Measurements from ENCODE around the gene EME1. TPM values are rescaled to one million over a fixed set of nuclear protein-coding genes. Genes with fewer than 3 reads are reported as not detected.
A peak's percentile ranks its signal among the peaks of the same experiment; 100 is the strongest.

The EME1 gene
- total and polyA plus RNA-seq, 2 of the 13 experiments (the other 11 are each of a cell fraction or from before 2014, with no cell fraction given), result 20.7 to 24.6 TPM

GRCh38 chr17:50345432-50346312 is 27.4 kb upstream of the EME1 start, which contains the start of gene XYLT2 (continued):
- no peak for TF ChIP-seq REST (IDR thresholded peaks at IDR 0.05; ENCODE audit: borderline replicate concordance in 1 of 2, low read depth in 1 of 2, low read length in 2 of 2)
- TF ChIP-seq ADNP (CRISPR knock-in tag; IDR thresholded peaks at IDR 0.05), result no peak
- TF ChIP-seq ZNF616 (CRISPR knock-in tag; IDR thresholded peaks at IDR 0.05; ENCODE audit: low read depth), result 0 out of 2 replicates have a peak, but pooled peaks have one; percentile 87
- 0 out of 2 replicates have a peak, but pooled peaks have one; percentile 55 for TF ChIP-seq ZNF788 (CRISPR knock-in tag; IDR thresholded peaks at IDR 0.05; ENCODE audit: borderline replicate concordance)
- no peak for TF ChIP-seq RCOR2 (CRISPR knock-in tag; IDR thresholded peaks at IDR 0.05)
- TF ChIP-seq ZBTB7B (CRISPR knock-in tag; IDR thresholded peaks at IDR 0.05), result peak; percentile 39; the same call in 1 of the 2 replicates
- 0 out of 2 replicates have a peak, but pooled peaks have one; percentile 82 for TF ChIP-seq PREB (CRISPR knock-in tag; IDR thresholded peaks at IDR 0.05)
- TF ChIP-seq SRSF9 (IDR thresholded peaks at IDR 0.05; ENCODE audit: borderline replicate concordance, insufficient read depth, low read depth, low read length, poor library complexity, severe bottlenecking), result no peak
- peak; percentile 62; the same call in 1 of the 2 replicates for TF ChIP-seq ZNF225 (CRISPR knock-in tag; IDR thresholded peaks at IDR 0.05)
- no peak; the same call in 1 of the 2 replicates for TF ChIP-seq THAP11 (CRISPR knock-in tag; IDR thresholded peaks at IDR 0.05)
- TF ChIP-seq ZNF407 (CRISPR knock-in tag; IDR thresholded peaks at IDR 0.05; ENCODE audit: not compliant biosample characterization), result no peak
- no peak for TF ChIP-seq PCBP2 (optimal IDR thresholded peaks at IDR 0.05; ENCODE audit: low read depth, low read length, poor library complexity, severe bottlenecking)
